GM19035 (cell line): ENCODE data around the gene BBS9.

Source experiments
- ATAC-seq: cut with Tn5 transposase; IDR thresholded peaks from one replicate; pipeline ENCODE4 v1.9.1; 2021; ENCODE audit not compliant: unreplicated experiment

BBS9 gene

DNA sequence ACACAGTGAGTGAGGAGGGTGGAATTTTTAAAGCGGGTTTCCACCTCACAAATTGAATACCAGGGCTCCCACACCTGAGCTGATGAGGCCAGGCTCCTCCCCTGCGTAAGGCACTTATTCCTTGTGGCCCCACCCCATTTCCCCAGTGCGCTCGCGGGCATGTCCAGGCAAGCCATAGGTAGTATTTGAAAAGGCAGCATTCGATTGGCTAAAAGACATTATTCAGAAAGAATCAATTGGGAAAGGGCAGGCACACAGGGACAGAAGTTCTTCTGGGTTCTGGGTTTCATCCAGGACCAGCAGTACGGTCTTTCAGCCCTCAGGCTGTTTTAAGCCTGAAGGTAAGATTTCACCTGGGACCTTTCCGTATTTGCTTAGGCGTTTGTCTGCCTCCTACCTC lies 222.3 kb downstream of the BBS9 start:
- no peak for ATAC-seq

GRCh38 chr7:33354201-33354600 lies 224.8 kb downstream of the BBS9 start:
- ATAC-seq, result no peak

DNA sequence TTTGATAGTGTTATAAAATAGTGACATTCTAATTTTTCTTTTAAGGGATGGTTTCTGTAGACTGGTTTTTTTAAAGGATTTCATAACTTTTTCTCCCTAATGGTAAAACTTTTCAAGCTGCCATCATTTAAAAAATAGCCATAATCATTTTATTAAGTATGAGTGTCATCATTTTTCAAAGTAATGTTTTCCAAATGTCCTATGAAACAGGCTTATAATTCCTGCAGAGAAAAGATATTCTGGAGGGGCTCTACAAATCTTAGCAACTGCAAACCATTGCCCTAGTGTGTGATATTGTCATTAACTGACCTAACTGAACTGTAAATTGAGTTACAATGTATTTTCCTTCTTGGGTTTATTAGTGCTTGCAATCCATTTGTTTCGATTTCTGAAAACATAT lies 226.0 kb downstream of the BBS9 start:
- ATAC-seq, result no peak

- no peak for ATAC-seq
Observed at GRCh38 chr7:33356336-33356735, 227.0 kb downstream of the BBS9 start.

DNA sequence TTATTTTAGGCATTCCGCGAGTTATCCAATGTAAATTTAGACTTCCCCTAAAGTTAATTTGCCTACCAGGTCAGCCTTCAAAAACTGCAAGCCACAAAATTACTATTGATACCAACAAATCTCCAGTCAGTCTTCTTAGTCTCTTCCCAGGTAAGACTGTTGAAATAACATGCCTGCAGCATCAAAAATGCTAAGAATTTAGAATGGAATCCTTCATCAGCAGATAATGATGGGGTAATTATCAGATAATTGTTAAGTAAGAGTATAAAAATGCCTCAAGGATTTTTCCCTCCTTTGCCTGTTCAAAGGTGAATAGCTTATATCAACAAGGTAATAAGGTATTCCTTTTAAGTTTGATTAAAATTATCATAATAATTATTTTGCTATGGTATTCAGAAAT lies 228.5 kb downstream of the BBS9 start:
- ATAC-seq, result no peak

- no peak for ATAC-seq
Observed at GRCh38 chr7:33369888-33370287, 240.5 kb downstream of the BBS9 start.

DNA sequence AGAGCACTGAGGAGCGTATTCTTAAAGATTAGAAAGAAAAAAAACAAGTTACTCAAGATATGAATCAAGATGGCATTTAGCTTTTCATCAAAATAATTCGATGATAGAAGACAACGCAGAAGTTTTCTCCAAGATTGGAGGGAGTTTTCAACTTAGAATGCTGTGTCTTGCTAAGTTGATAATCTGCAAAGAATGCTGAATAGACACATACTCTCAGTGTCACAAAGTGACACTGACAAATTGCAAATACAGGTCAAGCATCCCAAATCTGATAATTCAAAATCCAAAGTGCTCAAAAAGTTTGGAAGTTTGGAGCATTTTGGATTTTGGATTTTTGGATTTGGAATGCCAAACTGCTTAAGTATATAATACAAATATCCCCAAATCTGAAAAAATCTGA lies 243.8 kb downstream of the BBS9 start:
- no peak for ATAC-seq

DNA sequence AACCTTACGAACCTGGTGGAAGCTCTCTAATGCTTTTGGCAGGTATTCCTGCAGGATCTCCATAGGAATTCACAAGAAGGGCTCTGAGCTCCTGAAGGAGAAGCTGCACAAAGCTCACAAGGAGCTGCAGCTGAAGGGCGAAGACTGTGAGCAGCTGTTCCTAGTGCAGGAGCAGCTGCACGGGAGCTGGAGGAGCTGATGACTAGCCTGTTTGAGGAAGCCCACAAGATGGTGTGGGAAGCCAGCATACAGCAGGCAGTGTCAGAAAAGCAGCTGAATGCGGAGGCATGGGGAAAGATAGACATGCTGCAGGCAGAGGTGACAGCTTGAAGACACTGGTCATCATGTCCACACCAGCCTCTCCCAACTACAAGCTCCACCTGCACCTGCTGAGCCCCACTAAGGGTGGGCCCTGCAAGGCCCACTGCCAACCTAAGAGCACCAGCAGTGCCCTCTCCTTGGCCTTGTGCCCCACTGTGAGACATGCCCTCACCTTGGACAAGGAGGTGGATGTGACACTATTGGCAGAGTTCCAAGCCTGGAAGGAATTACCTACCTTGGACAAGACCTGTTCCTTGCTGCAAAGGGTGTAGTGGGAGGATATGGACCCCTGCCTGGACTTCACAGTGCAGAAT lies 250.6 kb downstream of the BBS9 start:
- ATAC-seq, result no peak

DNA sequence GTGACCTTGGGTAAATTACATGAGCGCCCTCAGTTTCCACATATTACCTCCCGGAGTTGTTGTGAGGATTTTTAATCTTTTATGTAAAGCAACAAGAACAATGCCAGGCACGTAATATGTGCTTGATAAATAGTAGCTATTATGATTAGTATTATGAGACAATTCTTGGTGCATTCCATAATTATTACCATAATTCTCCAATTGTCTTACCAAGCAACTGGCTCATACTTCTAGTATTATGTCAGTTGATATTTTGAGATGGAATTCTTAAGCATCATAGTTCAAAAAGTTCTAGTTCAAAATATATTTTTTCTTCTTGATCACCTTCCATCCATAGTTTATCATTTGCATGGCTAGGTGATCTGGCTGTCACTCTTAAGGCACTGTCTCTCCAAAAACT lies 259.0 kb downstream of the BBS9 start:
- no peak for ATAC-seq

DNA sequence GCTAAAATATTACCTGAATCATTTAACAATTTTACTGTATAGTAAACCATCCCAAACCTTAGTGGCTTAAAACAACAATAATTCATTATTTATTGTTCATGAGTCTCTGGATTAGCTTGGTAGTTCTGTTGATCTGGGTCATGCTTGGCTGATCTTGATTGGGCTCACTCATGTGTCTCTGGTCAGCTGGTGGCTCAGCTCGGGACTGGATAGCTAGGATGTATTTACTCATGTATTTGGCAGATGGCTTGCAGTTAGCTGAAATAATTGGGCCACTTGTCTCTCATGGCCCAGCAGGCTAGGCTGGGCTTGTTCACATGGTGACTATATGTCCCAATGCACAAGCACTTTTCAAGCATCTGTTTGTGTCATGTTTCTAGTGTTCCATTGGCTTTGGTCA lies 262.8 kb downstream of the BBS9 start:
- ATAC-seq, result no peak

GRCh38 chr7:33393770-33394169 lies 264.4 kb downstream of the BBS9 start:
- no peak for ATAC-seq

GRCh38 chr7:33395340-33395739 lies 266.0 kb downstream of the BBS9 start:
- no peak for ATAC-seq

DNA sequence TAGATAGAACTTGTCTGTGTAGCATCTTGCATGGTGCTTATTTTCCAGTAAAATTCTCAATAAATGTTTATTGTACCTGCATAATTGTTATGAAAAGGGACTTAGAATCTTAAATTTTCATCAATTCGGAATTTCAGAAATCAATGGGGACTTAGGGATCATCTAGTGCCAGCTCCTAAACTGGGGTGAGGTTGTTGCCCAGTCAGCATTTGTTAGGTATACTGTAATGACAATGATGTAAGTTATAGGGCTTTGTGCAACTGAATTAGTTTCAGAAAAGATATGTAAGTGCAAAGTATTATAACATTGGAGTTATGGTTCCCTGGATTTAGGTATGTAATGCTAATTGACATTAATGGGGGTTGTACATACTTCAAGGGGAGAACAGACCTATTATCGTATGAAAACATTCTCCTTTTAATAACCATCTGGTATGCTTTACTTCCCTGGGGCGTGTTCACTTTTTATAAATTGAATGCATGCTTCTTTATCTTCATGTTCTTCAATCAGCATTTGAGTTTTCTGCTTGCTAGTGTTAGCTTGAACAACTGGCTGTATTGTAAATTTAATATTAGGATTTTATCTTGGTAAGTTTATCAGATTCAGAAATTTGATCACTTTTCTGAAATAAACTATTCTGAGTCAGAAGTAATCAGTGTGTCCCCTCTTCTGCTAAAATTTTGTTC lies 270.3 kb downstream of the BBS9 start:
- ATAC-seq, result no peak

DNA sequence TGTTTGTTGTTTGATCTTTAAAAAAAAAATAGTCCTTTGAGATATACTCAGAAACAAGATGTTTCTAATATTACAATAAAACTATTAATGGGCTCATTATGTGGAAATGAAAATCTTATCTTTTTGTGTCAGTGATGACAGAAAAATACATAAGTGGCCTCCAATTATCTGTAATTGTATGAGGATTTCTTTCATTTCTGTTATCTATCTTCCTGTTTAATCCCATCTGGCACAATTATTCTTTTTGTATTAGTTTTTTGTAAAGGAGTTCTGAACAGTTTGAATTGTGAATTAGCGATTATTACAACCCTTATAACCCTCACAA lies 270.8 kb downstream of the BBS9 start:
- ATAC-seq, result no peak

DNA sequence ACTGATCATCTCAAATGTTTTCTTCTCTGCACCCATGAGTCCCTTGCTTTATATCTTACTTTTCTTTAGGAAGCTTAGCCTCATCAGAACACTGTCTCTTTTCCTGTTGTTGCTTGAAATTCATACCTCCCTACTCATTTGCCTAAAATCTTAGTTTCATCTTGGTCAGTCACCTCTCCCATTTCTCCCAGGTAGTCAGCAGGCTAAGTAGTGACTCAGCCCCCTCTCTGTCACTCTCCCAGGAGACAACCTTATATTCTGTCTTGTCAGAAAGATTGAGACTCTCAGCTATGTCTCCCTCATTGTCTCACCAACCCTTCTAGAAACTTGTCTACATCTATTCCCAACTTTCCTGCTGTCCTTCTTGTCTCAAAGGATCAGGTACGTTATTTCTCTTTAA lies 280.9 kb downstream of the BBS9 start:
- ATAC-seq, result no peak

- no peak for ATAC-seq
Observed at GRCh38 chr7:33411020-33411419, 281.7 kb downstream of the BBS9 start.

DNA sequence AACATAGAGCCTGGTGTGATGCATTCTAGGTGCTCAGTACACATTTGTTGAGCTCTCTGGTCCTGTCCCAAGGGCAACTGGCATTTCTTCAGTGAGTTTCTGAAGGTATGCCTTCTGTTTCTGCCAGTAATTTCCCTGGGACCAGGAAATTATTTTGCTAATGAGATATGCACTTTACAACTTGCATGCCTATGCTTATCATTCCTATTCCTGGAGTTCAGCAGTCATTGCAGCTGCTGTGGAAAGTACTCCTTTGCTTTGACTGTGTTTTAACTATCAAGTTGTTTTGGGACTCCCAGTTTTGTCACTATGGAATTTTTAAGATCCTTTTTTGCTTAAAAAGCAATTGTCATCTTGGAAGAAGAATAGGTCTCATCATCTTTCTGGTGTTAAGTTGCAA lies 283.0 kb downstream of the BBS9 start:
- no peak for ATAC-seq

- no peak for ATAC-seq
Observed at GRCh38 chr7:33418251-33418701, 288.9 kb downstream of the BBS9 start.

DNA sequence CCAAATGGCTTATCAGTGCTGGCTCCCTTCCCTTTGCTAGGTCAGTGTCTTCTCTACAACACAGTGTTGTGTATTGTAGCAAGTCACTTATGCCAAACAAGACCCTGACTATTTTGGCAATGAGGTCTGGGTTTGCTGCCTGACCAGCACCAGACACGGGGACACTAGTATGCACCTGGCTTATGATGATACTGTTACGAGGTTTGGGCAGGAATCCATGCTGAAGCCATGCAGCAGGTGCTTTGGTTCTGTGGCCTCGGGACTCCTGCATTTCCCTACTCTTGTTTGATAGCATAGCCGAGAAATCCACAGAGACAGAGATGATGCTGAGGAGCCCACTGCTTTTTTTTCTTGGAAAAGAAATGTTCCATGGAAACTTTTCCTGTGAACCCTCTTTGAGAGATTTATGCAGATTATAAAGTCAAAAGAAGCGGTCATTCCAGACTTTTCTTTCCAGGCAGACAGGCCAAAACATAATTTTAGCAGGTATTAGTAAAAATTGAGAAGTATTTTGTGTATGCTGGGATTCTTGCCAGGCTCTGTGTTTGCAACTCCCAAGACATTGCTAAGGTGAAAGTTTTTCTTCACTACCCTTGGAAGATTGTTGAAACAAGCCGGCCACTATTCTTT lies 291.1 kb downstream of the BBS9 start:
- no peak for ATAC-seq

DNA sequence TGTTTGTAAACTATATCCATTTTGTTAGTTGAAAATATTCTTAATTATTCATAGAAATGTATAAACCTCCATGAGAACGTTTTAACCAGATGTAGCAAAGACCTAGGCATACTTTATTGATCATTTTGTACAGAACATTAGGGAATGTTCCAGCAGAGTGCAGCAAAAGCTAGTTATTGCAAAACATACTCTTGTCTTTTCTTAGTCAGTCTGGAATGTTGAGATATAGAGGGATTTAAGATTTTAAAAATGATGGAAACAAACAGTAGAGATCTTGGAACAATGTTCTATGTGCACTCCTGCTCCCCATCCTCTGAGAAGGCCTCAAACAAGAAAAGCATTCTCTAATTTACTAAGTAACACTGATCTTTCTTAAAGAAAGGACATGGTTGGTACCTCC lies 292.1 kb downstream of the BBS9 start:
- no peak for ATAC-seq

DNA sequence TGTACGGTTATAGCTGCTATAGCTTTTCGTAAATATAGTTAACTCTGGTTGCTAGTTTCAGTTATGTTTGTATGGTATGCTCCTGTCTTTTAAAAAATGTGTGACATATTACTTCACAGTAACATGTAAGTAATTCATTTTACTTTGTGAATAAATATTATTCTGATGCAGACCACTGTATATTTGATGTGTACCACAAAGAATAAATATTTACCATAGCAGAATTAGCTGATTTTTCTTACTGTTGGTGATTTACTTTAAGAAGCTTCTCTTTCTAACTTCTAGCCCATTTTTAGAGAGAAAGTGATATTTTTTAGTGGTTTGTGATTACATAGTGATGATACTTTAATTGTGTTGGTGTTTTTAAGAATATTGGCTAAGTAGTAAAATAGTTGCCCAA lies 292.8 kb downstream of the BBS9 start:
- ATAC-seq, result no peak

- peak; percentile 36 for ATAC-seq
Observed at GRCh38 chr7:33422825-33423645, 293.7 kb downstream of the BBS9 start.
